Measurements from ENCODE around the gene ADNP2.

ADNP2 gene

GRCh38 chr18:80119111-80119510 lies 10.0 kb downstream of the ADNP2 start:
- H3K4me1 ChIP-seq (ENCODE audit: control insufficient read depth, insufficient read depth, low read length), result peaks cover 9% of the 10 kb centered on the region
- H3K36me3 ChIP-seq (ENCODE audit: control insufficient read depth in 2 of 2, insufficient read depth in 1 of 2, low read length in 2 of 2), result peaks cover 55 to 58% of the 10 kb centered on the region in 2 experiments
- ChIA-PET POLR2A (no interaction called here), CTCF (no interaction called here)
- H3K27ac ChIP-seq (ENCODE audit: extremely low read depth, low read depth, low read length), result no peak overlapping the region
- TF ChIP-seq ZNF248 (tag by site-specific recombination; IDR thresholded peaks at IDR 0.05) (no peak), GLIS1 (tag by site-specific recombination; IDR thresholded peaks at IDR 0.05) (0 out of 2 replicates have a peak, but pooled peaks have one; percentile 18), ZNF362 (tag by site-specific recombination; IDR thresholded peaks at IDR 0.05) (no peak), SETDB1 (IDR thresholded peaks at IDR 0.05; ENCODE audit: insufficient read length, low read length) (no peak)
- H3K4me3 ChIP-seq (ENCODE audit: low read depth, low read length), result no peak overlapping the region
- no peaks in the 10 kb centered on the region for H3K9me3 ChIP-seq (ENCODE audit: control insufficient read depth, insufficient read depth, low read depth, low read length)

- TF ChIP-seq ZNF48 (tag by site-specific recombination; IDR thresholded peaks at IDR 0.05), result no peak
- no peak for TF ChIP-seq ZNF214 (tag by site-specific recombination; IDR thresholded peaks at IDR 0.05; ENCODE audit: borderline replicate concordance)
- no peak for TF ChIP-seq ZNF776 (tag by site-specific recombination; IDR thresholded peaks at IDR 0.05; ENCODE audit: borderline replicate concordance)
- TF ChIP-seq PRDM1 (tag by site-specific recombination; IDR thresholded peaks at IDR 0.05), result peak; percentile 95
- TF ChIP-seq ZNF366 (tag by site-specific recombination; conservative IDR thresholded peaks at IDR 0.05), result peak; percentile 42
- no peak for TF ChIP-seq RBAK (tag by site-specific recombination; IDR thresholded peaks at IDR 0.05)
- no peak for TF ChIP-seq ZNF544 (tag by site-specific recombination; IDR thresholded peaks at IDR 0.05)
- Histone ChIP-seq H3K27ac (ENCODE audit: extremely low read depth, low read depth, low read length) (no peak overlapping the region), H3K9me3 (ENCODE audit: control insufficient read depth, insufficient read depth, low read depth, low read length) (no peaks in the 10 kb centered on the region), H3K4me3 (ENCODE audit: low read depth, low read length) (no peak overlapping the region), H3K4me1 (ENCODE audit: control insufficient read depth, insufficient read depth, low read length) (peaks cover 2% of the 10 kb centered on the region; the same call in 1 of the 2 replicates), H3K36me3 (ENCODE audit: control insufficient read depth in 2 of 2, insufficient read depth in 1 of 2, low read length in 2 of 2) (peaks cover 57 to 63% of the 10 kb centered on the region in 2 experiments)
- ChIA-PET CTCF (no interaction called here), POLR2A (no interaction called here)
Measured at GRCh38 chr18:80120932-80121331, 11.9 kb downstream of the ADNP2 start.

GRCh38 chr18:80124131-80124530 lies 15.1 kb downstream of the ADNP2 start:
- POLR2A ChIA-PET, result no interaction called here
- Histone ChIP-seq H3K27ac (ENCODE audit: extremely low read depth, low read depth, low read length) (no peak overlapping the region), H3K4me1 (ENCODE audit: control insufficient read depth, insufficient read depth, low read length) (no peaks in the 10 kb centered on the region), H3K9me3 (ENCODE audit: control insufficient read depth, insufficient read depth, low read depth, low read length) (no peaks in the 10 kb centered on the region; the same call in 1 of the 2 replicates), H3K4me3 (ENCODE audit: low read depth, low read length) (no peak overlapping the region), H3K36me3 (ENCODE audit: control insufficient read depth in 2 of 2, insufficient read depth in 1 of 2, low read length in 2 of 2) (peaks cover 51 to 58% of the 10 kb centered on the region in 2 experiments)
- TF ChIP-seq ZNF510 (tag by site-specific recombination; IDR thresholded peaks at IDR 0.05; ENCODE audit: insufficient replicate concordance) (no peak), PRDM10 (tag by site-specific recombination; IDR thresholded peaks at IDR 0.05) (no peak), ZNF660 (tag by site-specific recombination; IDR thresholded peaks at IDR 0.05) (no peak), PATZ1 (tag by site-specific recombination; IDR thresholded peaks at IDR 0.05) (no peak), ZNF776 (tag by site-specific recombination; IDR thresholded peaks at IDR 0.05; ENCODE audit: borderline replicate concordance) (no peak), REPIN1 (tag by site-specific recombination; IDR thresholded peaks at IDR 0.05; ENCODE audit: low read depth) (no peak), ZNF354C (tag by site-specific recombination; IDR thresholded peaks at IDR 0.05; ENCODE audit: borderline replicate concordance, low read depth) (no peak), ZNF514 (tag by site-specific recombination; IDR thresholded peaks at IDR 0.05) (no peak)
- CTCF ChIA-PET, result no interaction called here

All from HEK293 (cell line).